ENCODE measurements around the gene SFMBT2.
"Not testable (repeated sequence)": the region's sequence is repeated elsewhere in the genome, so short reads cannot be mapped to it uniquely, and the experiment has no call there.

The SFMBT2 gene

DNA sequence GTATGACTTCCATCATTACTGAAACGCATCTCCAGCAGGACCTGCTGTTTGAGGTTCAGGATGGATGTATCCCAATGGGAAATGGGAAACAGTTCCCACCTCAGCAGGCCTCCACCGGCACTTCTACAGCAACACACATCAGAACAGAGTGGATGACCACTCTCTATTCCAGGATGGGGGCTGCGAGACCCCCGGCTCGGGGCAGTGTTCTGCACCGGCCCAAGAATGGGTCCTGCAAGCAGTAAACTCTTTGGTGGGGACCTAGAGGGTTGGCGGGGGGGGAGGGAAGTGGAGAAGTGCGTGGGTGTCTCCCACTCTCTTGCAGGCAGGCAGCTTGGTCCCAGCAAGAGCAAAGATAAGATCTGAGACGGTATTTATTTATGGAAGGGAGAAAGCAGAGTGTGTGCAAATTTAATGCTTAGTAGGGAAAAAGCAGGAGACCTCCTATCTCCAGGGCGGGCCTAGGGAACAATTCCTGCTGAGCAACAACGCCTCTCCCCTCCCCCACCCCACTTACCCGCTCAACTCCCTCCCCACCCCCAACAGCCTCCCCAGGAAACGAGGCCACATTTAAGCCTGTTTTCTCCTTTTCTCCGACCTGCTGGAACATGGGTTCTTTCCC, 4.0 kb downstream of the SFMBT2 start:
- peaks cover 0 to 49% (median 43%) of the 10 kb centered on the region in 5 donors for H3K4me1 ChIP-seq (ENCODE audit: control insufficient read depth in 5 of 5, insufficient read depth in 5 of 5, low read length in 5 of 5)
- no peaks in the 10 kb centered on the region for H3K9me3 ChIP-seq (ENCODE audit: control insufficient read depth in 5 of 5, low read length in 5 of 5)
- H3K4me3 ChIP-seq (ENCODE audit: low read depth in 1 of 5, low read length in 5 of 5), result peak overlapping the region; percentile 50 to 79 (median 75)
- peak overlapping the region in 3 of 5 donors; percentile 73 to 80 (median 74) for H3K9ac ChIP-seq (ENCODE audit: low read length in 5 of 5)
- H3K27me3 ChIP-seq (ENCODE audit: control insufficient read depth in 5 of 5, insufficient read depth in 4 of 5, low read length in 5 of 5), result peaks cover 0 to 10% (median 3%) of the 10 kb centered on the region in 5 donors
- H3K27ac ChIP-seq (ENCODE audit: low read depth, low read length), result peak overlapping the region; percentile 78
- no peaks in the 10 kb centered on the region for H3K36me3 ChIP-seq (ENCODE audit: control insufficient read depth in 5 of 5, insufficient read depth in 5 of 5, low read length in 5 of 5)

DNA sequence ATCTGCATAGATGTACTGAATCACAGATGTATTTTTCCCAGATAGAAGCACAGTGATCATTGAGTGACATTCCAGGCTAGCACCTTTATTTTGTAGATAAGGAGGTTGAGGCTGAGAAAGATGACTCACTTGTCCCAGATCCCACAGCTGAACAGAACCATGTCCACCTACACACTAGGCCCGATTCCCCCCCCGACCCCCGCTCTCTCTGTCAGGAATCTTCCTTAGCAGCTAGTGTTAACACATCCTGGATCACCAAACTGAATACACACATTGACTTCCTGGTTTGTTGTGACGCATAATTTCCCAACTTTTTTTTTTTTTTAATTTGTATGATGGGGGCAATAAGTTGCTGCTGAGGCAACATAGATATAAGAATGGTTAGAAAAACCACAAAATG, 5.2 kb downstream of the SFMBT2 start:
- no peak overlapping the region for H3K4me3 ChIP-seq (ENCODE audit: low read depth in 1 of 5, low read length in 5 of 5)
- H3K4me1 ChIP-seq (ENCODE audit: control insufficient read depth in 5 of 5, insufficient read depth in 5 of 5, low read length in 5 of 5), result peaks cover 0 to 41% (median 34%) of the 10 kb centered on the region in 5 donors
- H3K9me3 ChIP-seq (ENCODE audit: control insufficient read depth in 5 of 5, low read length in 5 of 5), result no peaks in the 10 kb centered on the region
- no peak overlapping the region for H3K9ac ChIP-seq (ENCODE audit: low read length in 5 of 5)
- no peaks in the 10 kb centered on the region for H3K36me3 ChIP-seq (ENCODE audit: control insufficient read depth in 5 of 5, insufficient read depth in 5 of 5, low read length in 5 of 5)
- H3K27me3 ChIP-seq (ENCODE audit: control insufficient read depth in 5 of 5, insufficient read depth in 4 of 5, low read length in 5 of 5), result peaks cover 0 to 8% (median 2%) of the 10 kb centered on the region in 5 donors
- H3K27ac ChIP-seq (ENCODE audit: low read depth, low read length), result no peak overlapping the region

DNA sequence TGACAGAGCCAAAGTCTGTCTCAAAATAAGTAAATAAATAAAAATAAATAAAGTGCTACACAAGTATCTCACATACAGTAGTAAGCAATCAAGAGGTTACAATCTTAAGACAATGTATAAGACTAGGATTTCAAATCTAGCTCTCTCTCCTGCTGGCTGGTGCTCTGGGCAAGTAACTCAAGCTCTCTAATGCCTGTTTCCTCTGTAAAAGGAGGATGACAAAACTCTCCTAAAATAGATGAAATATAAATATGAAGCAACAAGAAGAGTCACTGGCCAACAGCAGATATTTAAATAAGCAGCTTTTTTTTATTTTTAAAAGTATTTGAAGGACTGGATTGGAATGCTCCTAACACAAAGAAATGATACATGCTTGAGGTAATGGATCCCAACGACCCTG, 7.2 kb downstream of the SFMBT2 start:
- Histone ChIP-seq H3K27me3 (ENCODE audit: control insufficient read depth in 5 of 5, insufficient read depth in 4 of 5, low read length in 5 of 5) (peaks cover 0 to 3% (median 0%) of the 10 kb centered on the region in 5 donors), H3K9me3 (ENCODE audit: control insufficient read depth in 5 of 5, low read length in 5 of 5) (no peaks in the 10 kb centered on the region), H3K36me3 (ENCODE audit: control insufficient read depth in 5 of 5, insufficient read depth in 5 of 5, low read length in 5 of 5) (no peaks in the 10 kb centered on the region), H3K4me3 (ENCODE audit: low read depth in 1 of 5, low read length in 5 of 5) (no peak overlapping the region), H3K27ac (ENCODE audit: low read depth, low read length) (no peak overlapping the region), H3K4me1 (ENCODE audit: control insufficient read depth in 5 of 5, insufficient read depth in 5 of 5, low read length in 5 of 5) (peaks cover 0 to 34% (median 16%) of the 10 kb centered on the region in 5 donors), H3K9ac (ENCODE audit: low read length in 5 of 5) (no peak overlapping the region)

DNA sequence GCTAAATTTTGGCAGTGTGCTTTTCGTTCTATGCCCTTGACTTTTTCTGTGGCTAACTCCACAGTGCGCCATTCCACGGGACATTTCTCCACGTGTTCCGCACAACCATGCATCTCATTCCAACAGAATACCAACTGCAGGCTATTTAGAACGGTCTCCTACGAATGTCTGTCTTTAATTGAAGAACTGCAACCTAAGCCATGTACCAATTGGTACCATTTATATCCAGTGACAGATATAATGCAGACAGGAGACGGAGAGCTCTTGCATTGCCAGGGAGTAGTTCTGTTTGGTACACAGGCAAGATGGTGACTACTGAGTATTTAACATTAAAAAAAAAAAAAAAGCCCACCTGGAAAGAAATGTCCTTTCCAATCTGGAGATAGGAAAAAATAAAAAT, 9.1 kb downstream of the SFMBT2 start:
- Histone ChIP-seq H3K36me3 (ENCODE audit: control insufficient read depth in 5 of 5, insufficient read depth in 5 of 5, low read length in 5 of 5) (no peaks in the 10 kb centered on the region), H3K4me1 (ENCODE audit: control insufficient read depth in 5 of 5, insufficient read depth in 5 of 5, low read length in 5 of 5) (peaks cover 0 to 15% (median 0%) of the 10 kb centered on the region in 5 donors), H3K27me3 (ENCODE audit: control insufficient read depth in 5 of 5, insufficient read depth in 4 of 5, low read length in 5 of 5) (no peaks in the 10 kb centered on the region), H3K9ac (ENCODE audit: low read length in 5 of 5) (no peak overlapping the region), H3K9me3 (ENCODE audit: control insufficient read depth in 5 of 5, low read length in 5 of 5) (no peaks in the 10 kb centered on the region), H3K27ac (ENCODE audit: low read depth, low read length) (no peak overlapping the region), H3K4me3 (ENCODE audit: low read depth in 1 of 5, low read length in 5 of 5) (no peak overlapping the region)

DNA sequence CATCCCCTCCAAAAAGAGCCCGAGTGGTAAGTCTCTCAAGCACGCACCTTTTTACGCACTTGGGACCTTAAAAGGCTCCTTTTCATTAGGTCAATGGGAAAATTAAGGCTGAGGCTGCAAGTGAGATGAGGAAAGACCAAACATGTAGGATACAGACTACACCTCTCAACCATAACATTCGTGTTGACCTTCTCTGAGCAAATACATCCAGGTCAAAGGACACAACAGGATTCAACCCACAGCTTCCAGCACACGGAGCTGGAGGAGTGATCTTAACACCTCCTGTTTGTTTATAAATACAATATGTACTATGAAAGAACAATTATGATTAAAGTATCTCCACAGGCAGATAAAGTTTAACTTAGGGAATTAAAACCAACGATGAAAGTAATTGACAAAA, 9.7 kb downstream of the SFMBT2 start:
- Histone ChIP-seq H3K27ac (ENCODE audit: low read depth, low read length) (no peak overlapping the region), H3K4me3 (ENCODE audit: low read depth in 1 of 5, low read length in 5 of 5) (no peak overlapping the region), H3K9ac (ENCODE audit: low read length in 5 of 5) (no peak overlapping the region), H3K9me3 (ENCODE audit: control insufficient read depth in 5 of 5, low read length in 5 of 5) (no peaks in the 10 kb centered on the region), H3K36me3 (ENCODE audit: control insufficient read depth in 5 of 5, insufficient read depth in 5 of 5, low read length in 5 of 5) (no peaks in the 10 kb centered on the region), H3K4me1 (ENCODE audit: control insufficient read depth in 5 of 5, insufficient read depth in 5 of 5, low read length in 5 of 5) (peaks cover 0 to 10% (median 0%) of the 10 kb centered on the region in 5 donors), H3K27me3 (ENCODE audit: control insufficient read depth in 5 of 5, insufficient read depth in 4 of 5, low read length in 5 of 5) (no peaks in the 10 kb centered on the region)

DNA sequence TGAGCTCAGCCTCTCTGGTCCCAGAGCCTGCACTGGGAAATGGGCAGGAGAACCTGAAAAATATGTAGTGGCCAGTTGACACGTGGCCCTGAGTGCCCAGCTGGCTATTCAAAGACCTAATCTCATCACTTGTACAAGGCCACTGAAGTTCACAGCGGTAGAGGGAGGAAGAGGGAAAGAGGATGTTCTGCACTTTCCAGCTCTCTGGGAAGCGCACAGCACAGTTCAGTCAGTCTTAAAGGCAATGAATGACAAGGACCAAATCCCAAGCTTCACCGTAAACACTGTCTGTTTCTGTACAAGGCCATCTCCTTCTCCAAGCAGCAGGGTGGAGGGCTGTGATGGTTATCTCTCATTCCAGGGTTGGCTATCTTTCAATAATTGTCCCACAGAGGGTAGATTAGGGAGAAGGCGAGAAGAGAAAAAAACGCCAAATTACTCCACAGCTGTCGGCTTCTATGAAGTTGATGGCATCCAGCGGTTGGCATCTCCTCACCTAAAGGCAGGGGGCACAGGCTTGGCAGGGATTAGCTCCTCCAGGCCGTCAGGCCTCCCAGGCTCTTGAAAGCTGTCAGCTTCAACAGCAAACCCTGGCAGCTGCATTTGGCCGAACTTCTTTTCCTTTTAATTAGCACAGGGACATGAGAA, 10.6 kb downstream of the SFMBT2 start:
- Histone ChIP-seq H3K36me3 (ENCODE audit: control insufficient read depth in 5 of 5, insufficient read depth in 5 of 5, low read length in 5 of 5) (no peaks in the 10 kb centered on the region), H3K27me3 (ENCODE audit: control insufficient read depth in 5 of 5, insufficient read depth in 4 of 5, low read length in 5 of 5) (no peaks in the 10 kb centered on the region), H3K9me3 (ENCODE audit: control insufficient read depth in 5 of 5, low read length in 5 of 5) (no peaks in the 10 kb centered on the region), H3K27ac (ENCODE audit: low read depth, low read length) (no peak overlapping the region), H3K9ac (ENCODE audit: low read length in 5 of 5) (no peak overlapping the region), H3K4me1 (ENCODE audit: control insufficient read depth in 5 of 5, insufficient read depth in 5 of 5, low read length in 5 of 5) (peaks cover 0 to 7% (median 0%) of the 10 kb centered on the region in 5 donors), H3K4me3 (ENCODE audit: low read depth in 1 of 5, low read length in 5 of 5) (no peak overlapping the region)

DNA sequence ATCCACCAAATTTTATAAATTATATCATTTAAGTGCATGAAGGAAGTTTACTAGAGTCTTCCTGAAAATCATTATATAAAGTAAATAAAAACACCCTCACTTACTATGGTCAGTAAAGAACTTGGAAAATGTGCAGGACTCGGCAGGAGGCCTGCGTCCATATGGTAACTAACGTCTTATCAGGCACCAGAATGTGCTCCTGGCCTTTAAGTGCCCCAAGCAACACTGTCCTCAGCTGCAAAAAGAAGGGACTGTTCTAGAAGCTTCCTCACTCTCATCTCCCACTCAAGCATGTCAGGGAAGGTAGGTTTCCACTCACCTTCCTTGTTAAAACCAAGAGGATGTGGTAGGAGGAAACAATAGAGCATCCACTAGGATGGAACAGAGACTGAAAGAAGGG, 11.3 kb downstream of the SFMBT2 start:
- Histone ChIP-seq H3K4me3 (ENCODE audit: low read depth in 1 of 5, low read length in 5 of 5) (no peak overlapping the region), H3K27ac (ENCODE audit: low read depth, low read length) (no peak overlapping the region), H3K9ac (ENCODE audit: low read length in 5 of 5) (no peak overlapping the region), H3K36me3 (ENCODE audit: control insufficient read depth in 5 of 5, insufficient read depth in 5 of 5, low read length in 5 of 5) (no peaks in the 10 kb centered on the region), H3K9me3 (ENCODE audit: control insufficient read depth in 5 of 5, low read length in 5 of 5) (no peaks in the 10 kb centered on the region), H3K4me1 (ENCODE audit: control insufficient read depth in 5 of 5, insufficient read depth in 5 of 5, low read length in 5 of 5) (peaks cover 0 to 6% (median 0%) of the 10 kb centered on the region in 5 donors), H3K27me3 (ENCODE audit: control insufficient read depth in 5 of 5, insufficient read depth in 4 of 5, low read length in 5 of 5) (no peaks in the 10 kb centered on the region)

DNA sequence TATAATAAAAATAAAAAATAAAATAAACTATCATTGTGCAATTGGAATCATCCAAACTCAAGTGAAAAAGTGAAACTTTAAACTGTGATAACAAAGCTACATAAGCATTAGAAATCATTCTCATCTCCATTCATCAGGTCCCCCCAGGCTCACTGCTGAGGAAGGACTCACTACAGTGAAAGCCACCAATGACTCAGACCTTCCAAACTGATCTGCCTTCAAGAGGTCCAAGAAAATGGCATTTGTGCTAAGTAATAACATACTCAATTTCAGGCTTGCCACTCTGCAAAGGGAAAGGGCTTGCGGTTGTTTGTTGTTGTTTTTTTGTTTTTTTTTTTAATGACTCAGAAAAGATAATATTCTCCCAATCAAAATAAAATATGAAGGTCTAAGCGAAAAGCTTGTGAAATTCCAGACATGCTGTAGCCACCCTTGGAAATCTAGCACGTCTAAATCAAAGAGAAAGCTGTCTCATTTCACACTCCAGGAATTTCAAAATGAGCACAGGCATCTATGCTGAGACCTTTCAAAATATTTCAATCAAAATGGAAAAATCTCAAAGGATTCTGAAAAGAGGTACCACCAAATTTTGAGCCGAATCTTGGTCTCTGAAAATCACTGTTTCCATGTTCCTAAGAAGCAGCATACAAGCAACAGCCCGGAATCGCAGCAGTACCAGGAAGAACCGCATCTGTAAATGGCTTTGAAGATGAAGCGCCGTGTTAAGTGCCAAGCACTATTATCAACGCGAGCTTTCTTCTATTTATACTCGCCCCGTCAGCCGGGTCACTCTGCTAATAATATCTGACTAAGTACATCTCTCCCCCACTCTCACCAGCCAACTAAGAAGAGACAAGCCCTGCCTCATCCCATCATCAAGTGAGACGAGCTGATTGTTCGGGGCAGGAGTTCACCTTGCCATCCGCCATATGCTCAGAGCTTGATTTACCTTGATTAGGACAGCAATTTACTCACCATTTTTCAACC, 13.5 kb downstream of the SFMBT2 start:
- no peak overlapping the region for H3K27ac ChIP-seq (ENCODE audit: low read depth, low read length)
- no peaks in the 10 kb centered on the region for H3K27me3 ChIP-seq (ENCODE audit: control insufficient read depth in 5 of 5, insufficient read depth in 4 of 5, low read length in 5 of 5)
- no peaks in the 10 kb centered on the region for H3K36me3 ChIP-seq (ENCODE audit: control insufficient read depth in 5 of 5, insufficient read depth in 5 of 5, low read length in 5 of 5)
- no peak overlapping the region for H3K4me3 ChIP-seq (ENCODE audit: low read depth in 1 of 5, low read length in 5 of 5)
- H3K9ac ChIP-seq (ENCODE audit: low read length in 5 of 5), result no peak overlapping the region
- H3K4me1 ChIP-seq (ENCODE audit: control insufficient read depth in 5 of 5, insufficient read depth in 5 of 5, low read length in 5 of 5), result peaks cover 0 to 6% (median 0%) of the 10 kb centered on the region in 5 donors
- no peaks in the 10 kb centered on the region for H3K9me3 ChIP-seq (ENCODE audit: control insufficient read depth in 5 of 5, low read length in 5 of 5)

DNA sequence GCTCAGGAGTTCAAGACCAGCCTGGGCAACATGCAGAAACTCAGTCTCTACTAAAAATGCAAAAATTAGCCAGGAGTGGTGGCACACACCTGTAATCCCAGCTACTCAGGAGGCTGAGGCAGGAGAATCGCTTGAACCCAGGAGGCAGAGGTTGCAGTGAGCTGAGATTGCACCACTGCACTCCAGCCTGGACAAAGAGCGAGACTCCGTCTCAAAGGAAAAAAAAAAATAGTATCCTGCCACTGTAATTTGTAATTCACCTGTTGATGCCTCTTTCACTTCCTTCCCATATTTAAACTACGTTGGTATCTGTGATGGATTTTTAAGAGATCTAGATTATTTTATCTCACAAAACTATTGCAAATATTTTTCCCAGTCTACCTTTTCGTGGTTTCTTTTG, 18.5 kb downstream of the SFMBT2 start:
- H3K27me3 ChIP-seq (ENCODE audit: control insufficient read depth in 5 of 5, insufficient read depth in 4 of 5, low read length in 5 of 5); H3K9me3 ChIP-seq (ENCODE audit: control insufficient read depth in 5 of 5, low read length in 5 of 5); H3K4me3 ChIP-seq (ENCODE audit: low read depth in 1 of 5, low read length in 5 of 5); H3K4me1 ChIP-seq (ENCODE audit: control insufficient read depth in 5 of 5, insufficient read depth in 5 of 5, low read length in 5 of 5); H3K27ac ChIP-seq (ENCODE audit: low read depth, low read length); H3K9ac ChIP-seq (ENCODE audit: low read length in 5 of 5); H3K36me3 ChIP-seq (ENCODE audit: control insufficient read depth in 5 of 5, insufficient read depth in 5 of 5, low read length in 5 of 5): not testable (repeated sequence)

DNA sequence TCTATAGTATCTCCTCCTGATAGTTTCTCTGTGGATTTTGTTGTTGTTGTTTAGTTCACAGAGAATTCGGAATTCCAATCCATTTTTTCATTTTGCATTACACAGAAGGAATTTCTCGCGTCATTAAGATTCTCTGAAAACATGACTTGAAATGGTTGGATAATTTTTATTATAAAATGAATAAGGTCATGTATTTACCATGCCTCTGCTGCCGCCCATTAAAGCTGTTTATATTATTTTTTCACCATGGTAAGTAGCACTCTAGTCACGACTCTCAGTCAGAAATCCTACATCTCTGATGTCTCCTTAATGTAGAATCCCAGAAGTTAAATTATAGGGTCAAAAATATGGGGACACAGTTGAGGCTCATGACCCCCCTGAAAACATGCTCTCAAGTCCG, 19.1 kb downstream of the SFMBT2 start:
- no peak overlapping the region for H3K4me3 ChIP-seq (ENCODE audit: low read depth in 1 of 5, low read length in 5 of 5)

More for the DNA sequence above, 19.1 kb downstream of the SFMBT2 start:
- Histone ChIP-seq H3K27ac (ENCODE audit: low read depth, low read length) (no peak overlapping the region), H3K36me3 (ENCODE audit: control insufficient read depth in 5 of 5, insufficient read depth in 5 of 5, low read length in 5 of 5) (no peaks in the 10 kb centered on the region), H3K4me1 (ENCODE audit: control insufficient read depth in 5 of 5, insufficient read depth in 5 of 5, low read length in 5 of 5) (peaks cover 0 to 5% (median 0%) of the 10 kb centered on the region in 5 donors), H3K9ac (ENCODE audit: low read length in 5 of 5) (no peak overlapping the region), H3K27me3 (ENCODE audit: control insufficient read depth in 5 of 5, insufficient read depth in 4 of 5, low read length in 5 of 5) (no peaks in the 10 kb centered on the region), H3K9me3 (ENCODE audit: control insufficient read depth in 5 of 5, low read length in 5 of 5) (no peaks in the 10 kb centered on the region)
